Gastrocnemius medialis (tissue), 4 donors: ENCODE data around the gene CACNA1B.

Experiments
- CTCF ChIP-seq, 5 experiments: fragments of 450-650 bp in 3 of 5; fragments of 200-600 bp in 2 of 5; sonication (generic) in 2 of 5; IDR thresholded peaks in 4 of 5; conservative IDR thresholded peaks in 1 of 5; 1 replicate in 4 of 5; 2 replicates in 1 of 5; pipeline ENCODE4 v1.5.1; 2016 to 2019; ENCODE audit warnings: antibody characterized with exemption in 5 of 5, mild to moderate bottlenecking in 3 of 5, moderate library complexity in 3 of 5
- POLR2A ChIP-seq, 2 donors: fragments of 450-650 bp; IDR thresholded peaks; one replicate each; pipeline ENCODE4 v1.6.1; 2017; ENCODE audit warnings: antibody characterized with exemption in 2 of 2, mild to moderate bottlenecking in 2 of 2, moderate library complexity in 2 of 2

DNA sequence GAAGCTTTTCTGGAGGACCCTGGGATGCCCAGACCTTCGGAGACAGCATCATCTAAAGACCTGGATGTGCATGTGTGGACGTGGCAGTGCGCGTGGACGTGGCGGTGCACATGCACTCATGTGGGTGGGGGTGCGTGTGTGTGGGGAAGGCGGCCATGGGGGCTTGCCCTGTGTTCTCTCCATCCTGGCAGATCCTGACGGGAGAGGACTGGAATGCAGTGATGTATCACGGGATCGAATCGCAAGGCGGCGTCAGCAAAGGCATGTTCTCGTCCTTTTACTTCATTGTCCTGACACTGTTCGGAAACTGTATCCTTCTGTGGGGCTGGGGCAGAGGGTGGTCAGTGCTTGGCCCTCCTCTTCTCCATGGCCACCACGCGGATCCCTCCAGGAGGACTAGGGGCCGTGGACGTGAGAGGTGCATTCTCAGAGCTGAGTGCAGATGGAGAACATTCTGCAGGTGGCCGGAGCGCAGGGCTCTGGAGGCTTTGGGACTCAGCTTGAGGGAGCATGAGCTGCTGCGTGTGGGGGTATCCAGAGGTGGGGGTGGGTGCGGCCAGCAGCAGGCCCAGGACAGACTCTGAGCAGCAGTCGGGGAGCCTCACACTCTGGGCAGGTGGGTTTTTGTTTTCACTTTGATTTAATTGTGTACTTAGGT lies 129.1 kb downstream of the CACNA1B start:
- TF ChIP-seq CTCF (IDR thresholded peaks at IDR 0.05 in 4 of 5, conservative IDR thresholded peaks at IDR 0.05 in 1 of 5) (no peak), POLR2A (IDR thresholded peaks at IDR 0.05) (no peak)
